ENCODE measurements around the gene SLC44A5.

- no peak for TF ChIP-seq CTCF (IDR thresholded peaks at IDR 0.05; ENCODE audit: borderline replicate concordance, extremely low read depth, low read length, poor library complexity, severe bottlenecking)
- no peak for TF ChIP-seq EZH2 (IDR thresholded peaks at IDR 0.05; ENCODE audit: borderline replicate concordance, low read depth, low read length, severe bottlenecking)
Observed at GRCh38 chr1:75426688-75427087, 184.2 kb downstream of the SLC44A5 start.
